HepG2 (cell line): ENCODE measurements around the gene MRPL42. TPM values are rescaled to one million over a fixed set of nuclear protein-coding genes. Genes with fewer than 3 reads are reported as not detected.
A peak's percentile ranks its signal among the peaks of the same experiment; 100 is the strongest.

Source experiments
- ATAC-seq: fragments of 200-7000 bp; cut with Tn5 transposase; 3 replicates; pipeline ENCODE4 v1.9.1; 2020; ENCODE audit warnings: mild to moderate bottlenecking, moderate library complexity
- BruUV-seq: library from RNA; stranded (reverse); fragments of 400-500 nt; replicated peaks from 2 replicates; lab custom pipeline; 2021; lab: Mats Ljungman, UMichigan
- CTCF ChIA-PET: fragments of 300-600 bp; formaldehyde crosslinking; extraction: SDS; loops from one replicate; lab custom pipeline; 2021; ENCODE audit warnings: low total read pairs, inconsistent platforms, low intra/inter-chr PET ratio; lab: Yijun Ruan, JAX
- POLR2A ChIA-PET: fragments of 350-600 bp; sonication (Branson Sonifier 250); formaldehyde crosslinking; loops from one replicate; lab custom pipeline; 2020; ENCODE audit warnings: antibody characterized with exemption, inconsistent platforms; lab: Yijun Ruan, JAX
- DNase-seq: peaks from one replicate; pipeline ENCODE4 v3.0.0-alpha.2; 2015; ENCODE audit warnings: low spot score
- FAIRE-seq: peaks from 3 replicates; lab custom pipeline; 2011; peaks lifted over from hg19 to GRCh38; lab: Jason Lieb, UNC
- H2AFZ ChIP-seq: one replicate; pipeline ENCODE4 v1.6.1; 2011; ENCODE audit warnings: low read length, inconsistent platforms
- H3K27ac ChIP-seq: fragments of 300-600 bp; 3 replicates; pipeline ENCODE4 v1.8.0; 2011; ENCODE audit warnings: mixed run types, mild to moderate bottlenecking, mixed read lengths, low read length, inconsistent platforms; ENCODE audit not compliant: insufficient read depth; ENCODE audit errors: extremely low read length
- H3K27me3 ChIP-seq, 2 experiments: fragments of 200-600 bp in 1 of 2; 2 replicates in 1 of 2; 3 replicates in 1 of 2; pipeline versions ENCODE4 v1.6.0 to v1.8.0; 2011; ENCODE audit warnings: low read length in 2 of 2, mild to moderate bottlenecking in 2 of 2, moderate library complexity in 2 of 2, inconsistent platforms in 1 of 2; ENCODE audit not compliant: insufficient read depth in 2 of 2, control insufficient read depth in 1 of 2
- H3K36me3 ChIP-seq, 2 experiments: fragments of 200-600 bp in 1 of 2; replicated peaks in 1 of 2; 2 replicates in 1 of 2; 3 replicates in 1 of 2; pipeline versions ENCODE4 v1.5.1 to v1.8.0; 2011; ENCODE audit warnings: low read length in 2 of 2, inconsistent platforms in 1 of 2; ENCODE audit not compliant: insufficient read depth in 2 of 2, control insufficient read depth in 1 of 2
- H3K4me1 ChIP-seq: 2 replicates; pipeline ENCODE4 v1.5.1; 2012; ENCODE audit warnings: low read length, inconsistent platforms; ENCODE audit not compliant: insufficient read depth
- H3K4me2 ChIP-seq: 2 replicates; pipeline ENCODE4 v1.6.0; 2011; ENCODE audit warnings: low read depth, low read length, inconsistent platforms
- H3K4me3 ChIP-seq, 3 experiments: fragments of 200-600 bp in 1 of 3; sonication (generic), shearing (Covaris generic) in 1 of 3; replicated peaks in 1 of 3; 2 replicates each; pipeline ENCODE4 v1.5.1; 2011 to 2016; ENCODE audit warnings: low read length in 3 of 3, inconsistent platforms in 2 of 3, low read depth in 2 of 3, mild to moderate bottlenecking in 2 of 3, control low read depth in 1 of 3, mixed read lengths in 1 of 3; ENCODE audit not compliant: insufficient read depth in 1 of 3
- H3K79me2 ChIP-seq: one replicate; pipeline ENCODE4 v1.6.1; 2011; ENCODE audit warnings: low read length, inconsistent platforms; ENCODE audit not compliant: insufficient read depth
- H3K9ac ChIP-seq: 2 replicates; pipeline ENCODE4 v1.6.0; 2011; ENCODE audit warnings: mild to moderate bottlenecking, low read depth, low read length, inconsistent platforms; ENCODE audit not compliant: insufficient read depth
- H3K9me3 ChIP-seq: 2 replicates; pipeline ENCODE4 v1.5.1; 2012; ENCODE audit warnings: mild to moderate bottlenecking, low read length
- H4K20me1 ChIP-seq: 2 replicates; pipeline ENCODE4 v1.6.0; 2011; ENCODE audit warnings: inconsistent platforms, mild to moderate bottlenecking, low read length, moderate library complexity; ENCODE audit not compliant: insufficient read depth
- ARID4A ChIP-seq: sonication (generic); formaldehyde crosslinking; IDR thresholded peaks from 2 replicates; pipeline ENCODE4 v1.5.0; 2020; ENCODE audit warnings: mild to moderate bottlenecking, missing genetic modification reagents, borderline replicate concordance
- GATAD2A ChIP-seq: IDR thresholded peaks from 2 replicates; pipeline ENCODE4 v1.6.1; 2016
- ZHX1 ChIP-seq: sonication (generic); formaldehyde crosslinking; IDR thresholded peaks from 2 replicates; pipeline ENCODE4 v1.8.1; 2022; ENCODE audit warnings: low read depth, mild to moderate bottlenecking, missing genetic modification reagents
- ZNF720 ChIP-seq: sonication (generic); formaldehyde crosslinking; IDR thresholded peaks from 2 replicates; pipeline ENCODE4 v1.4.0; 2020; ENCODE audit warnings: missing genetic modification reagents
- ZSCAN20 ChIP-seq: sonication (generic); formaldehyde crosslinking; IDR thresholded peaks from 2 replicates; pipeline ENCODE4 v1.4.0; 2020; ENCODE audit warnings: missing genetic modification reagents, mild to moderate bottlenecking, borderline replicate concordance
- WGBS: methylation state at CpG from one replicate; pipeline ENCODE4 v1.1.6; 2017; ENCODE audit warnings: low lambda C conversion rate; 5-methylcytosine and 5-hydroxymethylcytosine counted together
- in situ Hi-C: cut with HindIII; loops from 2 replicates; pipeline ENCODE4 v1.10.0; 2017; ENCODE audit warnings: low pct_unique_long_range_greater_than_20kb; ENCODE audit not compliant: extremely low pct_ligation_motif_present
- intact Hi-C: fragments of 100-400 bp; cut with micrococcal nuclease; formaldehyde crosslinking; loops from one replicate; pipeline ENCODE4 v1.10.0; 2022; ENCODE audit not compliant: unreplicated experiment
- polyA plus RNA-seq, 8 experiments: library from polyadenylated mRNA; depleted of rRNA in 3 of 8; stranded (reverse) in 7 of 8; unstranded in 1 of 8; fragments of >200 nt; fragmentation: Illumina TruSeq in 4 of 8; extraction: Trizol in 4 of 8; gene quantifications; 2 replicates each; pipeline versions ENCODE4 v1.2.1 to v1.2.3, GENCODE V29; 2011 to 2016; ENCODE audit warnings: low read depth in 4 of 8, missing spikeins in 1 of 8, mixed read lengths in 1 of 8; ENCODE audit not compliant: insufficient read depth in 1 of 8
- small RNA-seq, 3 experiments: library from RNA; depleted of rRNA; stranded (forward); fragments of <200 nt; gene quantifications; one replicate each; pipeline ENCODE3, GENCODE V24; 2012; ENCODE audit warnings: low read depth in 2 of 3, low replicate concordance in 1 of 3; ENCODE audit not compliant: insufficient read length in 3 of 3, insufficient read depth in 2 of 3
- total RNA-seq, 5 experiments: library from RNA; depleted of rRNA; stranded (reverse); fragments of >200 nt; fragmentation: Illumina TruSeq; extraction: Trizol; gene quantifications; 2 replicates each; pipeline ENCODE4 v1.2.3, GENCODE V29; 2016; ENCODE audit warnings: low read depth in 1 of 5

The MRPL42 gene
- total and polyA plus RNA-seq, 2 of the 13 experiments (the other 11 are each of a cell fraction or from before 2014, with no cell fraction given): 93.3 to 148 TPM

GRCh38 chr12:93563807-93564538 is 96.7 kb downstream of the MRPL42 start (continued):
- TF ChIP-seq ARID4A (CRISPR knock-in tag) (peak; percentile 18; the same call in 1 of the 2 replicates), ZSCAN20 (CRISPR knock-in tag) (no peak), ZHX1 (0 out of 2 replicates have a peak, but pooled peaks have one; percentile 36)

- WGBS: 90% methylated on average over 3 of the region's 3 CpGs
- in situ Hi-C loops: loop anchor here (10.0 kb wide), 1 partner anchor 61 kb away; no protein-coding TSS in a partner anchor
- no peak overlapping the region for H3K9ac ChIP-seq
- no peaks in the 10 kb centered on the region for H3K79me2 ChIP-seq
- no peak overlapping the region for H2AFZ ChIP-seq
- intact Hi-C loops: loop anchor here (2.0 to 5.0 kb wide), 3 partner anchors 41 to 112 kb away; partner anchors contain the start of gene CRADD
- no peak overlapping the region for H3K4me2 ChIP-seq
- H3K36me3 ChIP-seq: no peaks in the 10 kb centered on the region
- H3K4me1 ChIP-seq: peaks cover 45% of the 10 kb centered on the region
- no peaks in the 10 kb centered on the region for H3K9me3 ChIP-seq
- no peak for DNase-seq
- CTCF ChIA-PET: no interaction called here
- H3K27ac ChIP-seq: no peak overlapping the region
- no TSS peak for BruUV-seq
- no peaks in the 10 kb centered on the region for H4K20me1 ChIP-seq
- TF ChIP-seq ZNF720 (CRISPR knock-in tag): no peak
- no peak for TF ChIP-seq GATAD2A (CRISPR knock-in tag)
- ATAC-seq: no peak
- no peak overlapping the region for H3K4me3 ChIP-seq
- peaks cover 0 to 7% of the 10 kb centered on the region in 2 experiments; a peak in 3 of 5 replicates for H3K27me3 ChIP-seq
- no peak for FAIRE-seq
- POLR2A ChIA-PET: no interaction called here
Observed at GRCh38 chr12:93565760-93566159, 98.4 kb downstream of the MRPL42 start.

Small RNA genes within 50 kb of the gene (small RNA-seq; reads per million reads assigned to genes)
- 0 reads per million in 3 experiments for gene RF00019

Other genes starting within 250 kb of the MRPL42 start
- 70.1 and 94.9 TPM in 2 replicates for gene NUDT4, start 89.6 kb upstream of the MRPL42 start, total RNA-seq (2016; rRNA removed; fragmentation: Illumina TruSeq; extraction: Trizol)
- 25.8 and 37.3 TPM in 2 replicates for gene NUDT4, start 89.6 kb upstream of the MRPL42 start, polyA plus RNA-seq (2011; rRNA removed)
- 197 and 317 TPM in 2 replicates for gene UBE2N, start 25.6 kb upstream of the MRPL42 start, total RNA-seq (2016; rRNA removed; fragmentation: Illumina TruSeq; extraction: Trizol)
- gene UBE2N, start 25.6 kb upstream of the MRPL42 start, polyA plus RNA-seq (2011; rRNA removed): 179 and 188 TPM in 2 replicates
- gene SOCS2, start 105.2 kb downstream of the MRPL42 start, total RNA-seq (2016; rRNA removed; fragmentation: Illumina TruSeq; extraction: Trizol): 1.5 and 2.4 TPM in 2 replicates
- 0.62 and 0.89 TPM in 2 replicates for gene SOCS2, start 105.2 kb downstream of the MRPL42 start, polyA plus RNA-seq (2011; rRNA removed)
- 18.8 and 22.3 TPM in 2 replicates for gene CRADD, start 209.9 kb downstream of the MRPL42 start, total RNA-seq (2016; rRNA removed; fragmentation: Illumina TruSeq; extraction: Trizol)
- 12.4 and 13.7 TPM in 2 replicates for gene CRADD, start 209.9 kb downstream of the MRPL42 start, polyA plus RNA-seq (2011; rRNA removed)